ENCODE measurements around the gene MMUT. TPM values are rescaled to one million over a fixed set of nuclear protein-coding genes. Genes with fewer than 3 reads are reported as not detected.

The MMUT gene
- 6.0 TPM in 2 replicates for total RNA-seq

DNA sequence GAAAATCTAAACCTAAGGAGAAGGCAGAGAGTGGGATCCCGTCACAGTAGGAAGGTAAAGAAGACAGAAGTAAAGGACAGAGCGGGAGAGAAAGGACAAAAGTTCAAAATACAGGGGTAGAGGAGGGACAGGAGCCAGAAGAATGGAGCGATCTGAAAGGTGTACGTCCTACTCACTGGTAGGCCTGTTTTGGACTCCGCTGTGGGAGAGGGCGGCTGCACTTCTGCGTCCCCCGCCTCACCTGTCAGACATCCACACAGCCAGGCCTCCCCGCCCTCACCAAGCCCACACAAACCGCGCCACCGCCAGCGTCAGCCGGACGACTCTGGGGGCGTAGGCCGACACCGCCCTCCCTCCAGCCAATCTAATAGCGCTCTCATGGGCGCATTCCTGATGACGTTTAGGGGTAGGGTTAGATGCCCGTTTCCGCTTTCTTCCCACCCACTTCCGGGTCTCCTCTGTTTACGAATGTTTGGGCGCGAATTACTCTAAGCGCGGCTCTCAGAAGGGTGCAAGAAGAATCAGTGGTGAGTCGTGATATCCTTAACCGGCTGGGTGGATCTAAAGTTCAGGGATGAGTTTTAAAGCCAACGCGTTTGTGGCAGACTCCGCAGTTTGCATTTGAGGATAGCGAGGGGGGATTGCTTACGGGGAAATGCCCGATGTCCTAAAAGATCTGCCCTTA is at the start of gene MMUT, which contains the start of gene CENPQ:
MMUT (minus strand) TSS at position 327 of the 685 bp plus-strand sequence. CDS start 3,787 bp downstream, outside the sequence.
CENPQ (plus strand) TSS at position 444 of the 685 bp plus-strand sequence. CDS start 6,807 bp downstream, outside the sequence.

DNA sequence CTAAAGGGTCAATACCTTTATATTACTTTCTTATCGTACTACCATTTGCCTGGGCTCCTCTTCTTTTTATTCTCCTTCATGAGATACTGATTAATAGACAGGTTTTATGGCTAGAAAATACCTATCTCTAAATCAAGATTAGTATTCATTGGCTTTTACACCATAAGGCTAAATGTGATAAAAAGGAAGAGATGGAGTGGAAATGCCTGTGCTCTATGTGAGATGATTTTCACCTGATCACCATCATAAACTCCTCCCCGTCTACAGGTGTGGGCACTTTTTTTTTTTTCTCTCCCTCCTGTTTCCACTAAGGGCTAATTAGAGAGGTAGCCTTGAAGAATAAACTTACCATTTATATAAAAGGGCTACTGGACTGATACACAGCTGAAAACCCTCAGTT is 36.6 kb upstream of the MMUT start, which contains the start of gene GLYATL3:
GLYATL3 (plus strand) TSS at position 301 of the 400 bp plus-strand sequence. CDS start 12,068 bp downstream, outside the sequence.

Other genes starting within 250 kb of the MMUT start
- gene CENPQ, start 117 bp upstream of the MMUT start, total RNA-seq = 1.0 and 5.2 TPM in 2 replicates
- not detected in 2 replicates for gene GLYATL3, start 36.7 kb upstream of the MMUT start, total RNA-seq
- gene C6orf141, start 87.4 kb upstream of the MMUT start, total RNA-seq = 2.3 and 9.1 TPM in 2 replicates
- not detected in 2 replicates for gene RHAG, start 173.6 kb upstream of the MMUT start, total RNA-seq